ENCODE results near the gene CALML3.

CALML3 gene

GRCh38 chr10:5511231-5511884, 13.4 kb upstream of the CALML3 start:
- no peak for TF ChIP-seq CTCF (IDR thresholded peaks at IDR 0.05; ENCODE audit: insufficient read depth, low read length, poor library complexity, severe bottlenecking)
- peaks cover 2% of the 10 kb centered on the region for H3K27me3 ChIP-seq (replicated peaks; ENCODE audit: control insufficient read depth, insufficient read depth, low read length)
- no peak overlapping the region for H3K4me3 ChIP-seq (replicated peaks; ENCODE audit: low read depth, low read length)
- no peak for DNase-seq (ENCODE audit: extremely low read depth, insufficient read length)
- H3K36me3 ChIP-seq (ENCODE audit: control insufficient read depth, insufficient read depth, low read length): no peaks in the 10 kb centered on the region

GRCh38 chr10:5511885-5512280, 12.9 kb upstream of the CALML3 start:
- Histone ChIP-seq H3K27me3 (replicated peaks; ENCODE audit: control insufficient read depth, insufficient read depth, low read length) (no peaks in the 10 kb centered on the region; the same call in none of the 2 replicates), H3K36me3 (ENCODE audit: control insufficient read depth, insufficient read depth, low read length) (no peaks in the 10 kb centered on the region), H3K4me3 (replicated peaks; ENCODE audit: low read depth, low read length) (no peak overlapping the region)
- TF ChIP-seq CTCF (IDR thresholded peaks at IDR 0.05; ENCODE audit: insufficient read depth, low read length, poor library complexity, severe bottlenecking): no peak
- no peak for DNase-seq (ENCODE audit: extremely low read depth, insufficient read length)

GRCh38 chr10:5512331-5512730, 12.4 kb upstream of the CALML3 start:
- H3K27me3 ChIP-seq (replicated peaks; ENCODE audit: control insufficient read depth, insufficient read depth, low read length): no peaks in the 10 kb centered on the region; the same call in none of the 2 replicates
- TF ChIP-seq CTCF (IDR thresholded peaks at IDR 0.05; ENCODE audit: insufficient read depth, low read length, poor library complexity, severe bottlenecking): no peak
- no peaks in the 10 kb centered on the region for H3K36me3 ChIP-seq (ENCODE audit: control insufficient read depth, insufficient read depth, low read length)
- H3K4me3 ChIP-seq (replicated peaks; ENCODE audit: low read depth, low read length): no peak overlapping the region
- no peak for DNase-seq (ENCODE audit: extremely low read depth, insufficient read length)

GRCh38 chr10:5512881-5513612, 11.7 kb upstream of the CALML3 start:
- no peaks in the 10 kb centered on the region for H3K36me3 ChIP-seq (ENCODE audit: control insufficient read depth, insufficient read depth, low read length)
- no peak for DNase-seq (ENCODE audit: extremely low read depth, insufficient read length)
- H3K27me3 ChIP-seq (replicated peaks; ENCODE audit: control insufficient read depth, insufficient read depth, low read length): no peaks in the 10 kb centered on the region; the same call in none of the 2 replicates
- no peak overlapping the region for H3K4me3 ChIP-seq (replicated peaks; ENCODE audit: low read depth, low read length)
- no peak for TF ChIP-seq CTCF (IDR thresholded peaks at IDR 0.05; ENCODE audit: insufficient read depth, low read length, poor library complexity, severe bottlenecking)

- TF ChIP-seq CTCF (IDR thresholded peaks at IDR 0.05; ENCODE audit: insufficient read depth, low read length, poor library complexity, severe bottlenecking): no peak
Measured at GRCh38 chr10:5514226-5514850, 10.4 kb upstream of the CALML3 start.

More at GRCh38 chr10:5514226-5514850, 10.4 kb upstream of the CALML3 start:
- Histone ChIP-seq H3K36me3 (ENCODE audit: control insufficient read depth, insufficient read depth, low read length) (no peaks in the 10 kb centered on the region), H3K27me3 (replicated peaks; ENCODE audit: control insufficient read depth, insufficient read depth, low read length) (no peaks in the 10 kb centered on the region; the same call in none of the 2 replicates), H3K4me3 (replicated peaks; ENCODE audit: low read depth, low read length) (no peak overlapping the region)
- no peak for DNase-seq (ENCODE audit: extremely low read depth, insufficient read length)

All from GM06990 (cell line).